RPMI7951 (cell line): ENCODE results near the gene LINGO3. TPM values are rescaled to one million over a fixed set of nuclear protein-coding genes. Genes with fewer than 3 reads are reported as not detected.

Experiments used
- DNase-seq: peaks from one replicate; pipeline ENCODE4 v3.0.0-alpha.2; 2012; ENCODE audit warnings: low read depth
- total RNA-seq: library from RNA; depleted of rRNA; stranded (reverse); fragments of >200 nt; shearing (Covaris generic); gene quantifications from 2 replicates; pipeline ENCODE4 v1.2.3, GENCODE V29; 2014

LINGO3 gene
- total RNA-seq, 1 experiment from 2014 or later: not detected

- DNase-seq: peak; percentile 85
Measured at GRCh38 chr19:2328401-2329148, 20.6 kb upstream of the LINGO3 start, which contains the start of the genes LSM7 and SPPL2B. Gene LSM7 (minus strand): TSS chr19:2328586. CDS start chr19:2328566, 20 bp downstream. Gene SPPL2B (plus strand): TSS chr19:2328684. CDS start chr19:2328710, 26 bp downstream.

GRCh38 chr19:2327773-2328400 is 19.9 kb upstream of the LINGO3 start:
- DNase-seq: peak; percentile 80

GRCh38 chr19:2326699-2327360 is 18.9 kb upstream of the LINGO3 start:
- DNase-seq: peak; percentile 26

DNA sequence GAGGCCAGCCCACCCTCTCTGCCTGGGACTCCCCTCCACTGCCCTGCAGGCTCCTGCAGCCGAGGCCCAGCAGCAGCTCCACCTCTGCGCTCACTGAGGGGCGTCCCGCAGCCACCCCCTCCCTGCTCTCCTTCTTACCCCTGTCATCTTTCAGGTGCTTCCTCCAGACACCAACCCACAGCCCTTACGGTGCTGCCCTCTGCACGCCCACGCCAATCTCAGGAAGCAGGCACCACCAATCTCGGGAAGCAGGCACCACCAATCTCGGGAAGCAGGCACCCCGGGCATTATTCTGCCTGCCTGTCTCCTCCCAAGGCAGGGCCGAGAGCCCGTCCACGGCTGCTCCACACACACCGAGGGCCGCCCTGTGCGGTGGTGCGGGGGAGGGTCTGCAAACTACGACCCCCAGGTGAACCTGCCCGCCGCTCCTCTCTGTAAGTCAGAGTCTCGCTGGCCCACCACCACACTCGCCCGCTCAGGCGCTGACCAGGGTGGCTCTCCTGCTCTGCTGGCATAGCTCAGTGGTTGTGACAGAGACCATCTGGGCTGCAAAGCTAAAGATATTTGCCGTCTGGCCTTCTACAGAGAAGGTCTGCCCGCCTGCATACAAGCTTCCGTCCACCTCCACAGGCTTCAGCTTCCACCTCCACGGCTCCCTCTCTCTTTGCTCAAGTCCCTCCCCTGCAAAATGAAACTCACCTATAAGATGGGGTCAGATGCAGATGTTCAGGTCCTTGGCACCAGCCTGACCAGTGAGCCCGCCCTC is 17.5 kb upstream of the LINGO3 start:
- DNase-seq: no peak

DNA sequence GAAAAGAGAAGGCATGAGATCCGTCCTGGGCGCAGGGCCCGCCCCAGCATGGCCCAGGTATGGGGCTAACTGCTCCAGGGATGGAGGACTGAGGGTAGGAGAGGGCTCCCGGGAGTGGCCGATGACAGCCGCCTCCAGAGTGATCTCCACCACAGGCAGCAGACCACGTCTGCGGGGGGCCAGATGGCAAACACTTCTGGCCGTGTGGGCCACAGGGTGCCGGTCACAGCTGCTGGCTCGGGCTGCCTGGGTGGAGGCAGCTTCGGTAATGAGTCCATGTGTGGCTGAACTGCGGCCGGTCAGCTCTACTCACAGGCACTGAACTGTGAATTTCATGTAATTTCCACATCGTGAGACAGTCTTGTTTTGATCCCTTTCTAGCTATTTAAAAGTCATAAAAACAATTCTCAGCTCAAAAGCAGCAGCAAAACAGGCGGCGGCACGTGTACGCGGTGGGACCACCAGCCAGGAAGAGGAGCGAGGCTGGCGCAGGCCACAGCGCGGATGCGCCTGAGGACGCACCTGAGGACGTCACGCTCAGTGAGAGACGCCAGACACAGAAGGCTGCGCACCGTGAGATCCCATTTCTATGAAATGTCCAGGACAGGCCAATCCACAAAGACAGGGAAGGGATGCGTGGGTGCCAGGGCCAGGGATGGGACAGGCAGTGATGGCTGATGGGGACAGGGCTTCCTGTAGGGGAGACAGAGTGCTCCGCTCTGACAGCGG is 16.4 kb upstream of the LINGO3 start:
- DNase-seq: no peak

DNA sequence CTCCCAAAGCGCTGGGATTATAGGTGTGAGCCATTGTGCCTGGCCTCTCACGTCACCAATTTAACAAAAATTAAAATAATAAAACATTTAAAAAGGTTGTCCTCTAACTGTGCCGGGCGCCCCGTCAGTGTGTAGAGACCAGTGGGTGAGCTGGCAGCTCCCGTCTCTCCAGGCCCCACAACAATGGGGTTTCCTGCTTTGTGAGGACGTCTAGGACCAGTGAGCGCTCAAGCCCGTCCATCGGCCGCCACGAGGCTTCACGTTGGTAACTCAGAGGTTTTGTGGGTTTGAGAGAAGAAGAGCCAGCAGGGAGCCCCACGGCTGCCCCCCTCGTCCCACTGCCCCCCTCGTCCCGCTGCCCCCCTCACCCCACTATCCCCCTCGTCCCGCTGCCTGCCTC is 15.8 kb upstream of the LINGO3 start:
- DNase-seq: no peak

DNA sequence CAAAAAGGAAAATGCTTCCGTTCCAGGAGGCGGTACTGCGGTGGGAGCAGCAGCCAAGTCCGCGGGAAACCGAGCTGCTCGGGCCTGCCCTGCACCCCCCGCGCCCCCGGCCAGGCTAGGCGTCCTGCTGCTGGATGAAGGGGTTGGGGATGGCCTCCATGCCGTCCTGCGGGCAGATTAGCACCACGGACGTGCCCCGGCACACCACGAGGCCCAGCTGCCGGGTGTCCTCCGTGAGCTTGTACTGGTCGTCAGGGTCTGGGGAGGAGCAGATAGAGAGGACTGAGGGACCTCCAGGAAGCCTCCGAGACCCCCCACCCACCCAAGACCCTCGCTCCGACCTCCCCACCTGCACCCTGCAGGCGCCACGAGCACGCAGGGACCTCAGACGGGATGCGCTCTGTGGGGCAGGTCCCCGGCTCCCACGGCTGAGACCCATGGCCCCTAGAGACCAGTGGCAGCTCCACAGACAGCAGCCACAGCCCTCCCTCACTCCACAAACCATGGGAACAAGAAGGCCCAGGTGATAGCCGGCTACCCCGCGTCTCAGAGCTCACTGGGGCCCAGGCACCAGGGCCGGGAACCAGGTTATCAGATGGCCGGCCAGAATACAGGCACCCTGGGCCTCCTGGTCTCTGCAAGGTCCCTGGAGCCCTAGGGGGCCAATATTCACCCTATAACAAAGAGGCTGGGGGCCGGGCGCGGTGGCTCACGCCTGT is 13.8 kb upstream of the LINGO3 start:
- no peak for DNase-seq

DNA sequence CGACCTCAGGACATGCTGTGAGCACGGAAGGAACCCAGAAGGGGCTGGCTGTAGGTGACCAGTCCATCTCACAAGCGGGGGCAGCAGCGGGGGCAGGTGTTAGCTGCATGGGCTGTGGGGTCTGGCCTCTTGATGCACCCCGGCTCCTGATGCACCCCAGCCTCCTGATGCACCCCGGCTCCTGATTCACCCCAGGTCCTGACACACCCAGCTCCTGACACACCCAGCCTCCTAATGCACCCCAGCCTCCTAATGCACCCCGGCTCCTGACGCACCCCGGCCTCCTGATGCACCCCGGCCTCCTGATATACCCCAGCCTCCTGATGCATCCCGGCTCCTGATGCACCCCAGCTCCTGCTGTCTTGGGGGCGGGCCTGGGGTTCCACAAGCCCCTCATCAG is 13.0 kb upstream of the LINGO3 start:
- no peak for DNase-seq

DNA sequence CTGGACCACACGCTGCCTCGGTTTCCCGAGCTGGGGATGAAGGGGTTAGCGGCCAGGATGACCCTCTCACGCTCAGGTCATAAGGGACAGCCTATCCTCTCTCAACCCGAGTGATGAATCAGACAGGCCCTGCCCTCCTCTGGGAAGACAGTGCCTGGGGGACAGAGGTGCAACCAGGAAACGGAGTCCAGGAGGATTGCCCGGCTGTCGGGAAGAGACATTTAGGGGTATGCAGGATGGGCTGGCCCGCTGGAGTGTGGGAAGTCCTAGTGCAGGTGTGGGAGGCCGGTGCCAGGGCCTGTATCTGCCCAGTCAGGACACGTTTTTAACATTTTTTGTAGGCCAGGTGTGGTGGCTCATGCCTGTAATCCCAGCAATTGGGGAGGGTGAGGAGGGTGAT is 12.1 kb upstream of the LINGO3 start:
- DNase-seq: no peak

DNA sequence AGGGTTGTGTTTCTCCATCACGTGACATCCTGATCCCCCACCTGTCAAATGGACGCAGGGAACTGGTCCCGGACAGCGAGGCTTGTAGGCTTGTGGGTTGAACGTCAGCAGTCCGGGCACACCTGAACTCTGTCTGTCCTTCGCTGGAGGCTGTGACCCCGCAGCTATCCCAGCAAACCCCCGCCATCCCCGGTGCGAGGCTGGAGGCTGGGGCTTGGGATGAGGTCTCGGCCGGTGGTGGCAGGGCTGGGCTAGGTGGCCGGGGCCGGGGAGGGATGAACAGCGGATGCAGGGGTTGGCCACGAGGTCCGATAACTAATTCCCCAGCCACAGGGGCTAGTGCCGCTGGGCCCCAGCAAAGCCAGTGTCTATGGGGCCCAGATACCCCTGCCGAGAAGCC is 11.6 kb upstream of the LINGO3 start:
- DNase-seq: no peak

DNA sequence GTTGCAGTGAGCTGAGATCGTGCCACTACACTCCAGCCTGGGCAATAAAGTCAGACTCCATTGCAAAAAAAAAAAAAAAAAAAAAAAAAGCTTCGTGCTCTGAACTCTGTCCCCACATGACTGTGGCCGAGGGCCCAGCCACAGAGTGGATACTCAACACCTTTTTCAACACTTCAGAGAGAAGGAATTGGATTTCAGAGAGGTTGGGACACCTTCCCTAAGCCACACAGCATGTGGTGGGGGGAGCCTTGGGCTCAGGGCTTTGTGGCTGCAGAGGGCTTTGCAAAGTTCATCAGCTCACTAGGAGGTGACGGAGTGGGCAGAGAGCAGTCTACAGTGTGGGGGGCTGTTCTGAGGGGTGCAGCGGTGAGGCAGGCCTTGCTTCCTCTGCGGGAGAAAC is 11.0 kb upstream of the LINGO3 start:
- DNase-seq: no peak

- DNase-seq: no peak
Measured at GRCh38 chr19:2317756-2318155, 9.8 kb upstream of the LINGO3 start.

GRCh38 chr19:2317300-2317699 is 9.3 kb upstream of the LINGO3 start:
- no peak for DNase-seq

DNA sequence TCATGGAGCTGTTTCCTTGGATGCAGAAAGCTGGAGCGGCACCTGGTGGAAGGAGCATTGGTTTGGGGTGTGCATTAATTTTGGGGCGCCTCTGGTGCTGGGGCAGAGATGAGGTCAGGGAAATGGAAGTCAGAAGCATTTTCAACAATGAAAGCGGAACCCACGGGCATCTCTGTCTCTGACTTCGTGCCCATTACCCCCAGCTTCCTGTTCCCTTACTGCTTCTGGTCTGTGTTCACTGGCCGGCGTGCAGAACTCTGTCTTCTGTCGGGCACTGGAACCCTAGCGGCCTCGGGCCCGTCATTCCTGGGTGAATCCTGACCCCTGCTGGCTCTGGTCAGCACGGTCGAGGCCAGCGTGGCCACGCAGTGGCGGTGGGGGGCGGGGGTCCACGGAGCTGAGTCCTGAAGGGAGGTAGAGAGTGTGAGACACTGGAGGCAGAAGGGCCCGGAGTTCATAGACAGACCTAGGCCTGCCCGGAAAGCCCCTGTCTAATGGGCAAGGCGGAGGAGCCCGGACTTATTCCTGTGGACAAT is 7.9 kb upstream of the LINGO3 start:
- peak; percentile 72 for DNase-seq

DNA sequence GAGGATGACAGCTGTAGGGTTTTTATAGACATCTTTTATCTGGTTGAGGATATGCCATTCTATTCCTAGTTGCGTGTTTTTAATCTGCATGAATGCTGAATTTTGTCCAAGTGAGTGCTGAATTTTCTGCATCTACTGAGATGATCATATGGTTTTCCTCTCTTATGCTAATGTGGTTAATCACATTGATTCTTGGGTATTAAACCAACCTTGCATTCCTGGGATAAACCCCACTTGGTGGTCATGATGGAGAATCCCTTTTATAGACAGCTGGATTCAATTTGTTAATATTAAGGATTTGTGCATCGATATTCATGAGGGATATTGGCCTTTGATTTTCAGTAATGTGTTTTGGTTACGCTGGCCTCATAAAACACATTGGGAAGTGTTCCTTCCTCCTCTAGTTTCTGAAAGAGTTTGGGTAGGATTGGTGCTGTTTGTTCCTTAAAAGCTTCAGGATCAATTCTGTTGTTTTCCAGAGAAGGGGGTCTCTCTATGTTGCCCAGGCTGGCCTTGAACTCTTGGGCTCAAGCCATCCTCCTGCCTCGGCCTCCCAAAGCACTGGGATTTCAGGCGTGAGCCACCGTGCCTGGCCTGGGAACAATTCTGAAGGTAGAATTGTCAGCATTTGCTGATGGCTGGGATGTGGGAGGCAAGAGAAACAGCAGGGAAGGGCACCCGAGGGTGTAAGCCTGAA is 7.3 kb upstream of the LINGO3 start:
- no peak for DNase-seq

GRCh38 chr19:2312820-2313501 is 5.0 kb upstream of the LINGO3 start:
- no peak for DNase-seq

DNA sequence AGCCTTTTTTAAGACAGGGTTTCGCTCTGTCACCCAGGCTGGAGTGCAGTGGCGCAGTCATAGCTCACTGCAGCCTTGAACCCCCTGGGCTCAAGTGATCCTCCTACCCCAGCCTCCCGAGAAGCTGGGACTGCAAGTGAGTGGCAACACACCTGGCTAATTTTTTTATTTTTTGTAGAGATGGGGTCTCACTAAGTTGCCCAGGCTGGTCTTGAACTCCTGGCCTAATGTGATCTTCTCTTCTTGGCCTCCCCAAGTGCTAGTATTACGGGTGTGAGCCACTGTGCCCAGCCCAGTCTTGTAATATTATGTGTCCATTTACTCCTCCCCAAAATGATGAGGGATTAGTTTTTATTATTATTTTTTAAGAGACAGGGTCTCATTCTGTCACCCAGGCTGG is 3.1 kb upstream of the LINGO3 start:
- no peak for DNase-seq

DNA sequence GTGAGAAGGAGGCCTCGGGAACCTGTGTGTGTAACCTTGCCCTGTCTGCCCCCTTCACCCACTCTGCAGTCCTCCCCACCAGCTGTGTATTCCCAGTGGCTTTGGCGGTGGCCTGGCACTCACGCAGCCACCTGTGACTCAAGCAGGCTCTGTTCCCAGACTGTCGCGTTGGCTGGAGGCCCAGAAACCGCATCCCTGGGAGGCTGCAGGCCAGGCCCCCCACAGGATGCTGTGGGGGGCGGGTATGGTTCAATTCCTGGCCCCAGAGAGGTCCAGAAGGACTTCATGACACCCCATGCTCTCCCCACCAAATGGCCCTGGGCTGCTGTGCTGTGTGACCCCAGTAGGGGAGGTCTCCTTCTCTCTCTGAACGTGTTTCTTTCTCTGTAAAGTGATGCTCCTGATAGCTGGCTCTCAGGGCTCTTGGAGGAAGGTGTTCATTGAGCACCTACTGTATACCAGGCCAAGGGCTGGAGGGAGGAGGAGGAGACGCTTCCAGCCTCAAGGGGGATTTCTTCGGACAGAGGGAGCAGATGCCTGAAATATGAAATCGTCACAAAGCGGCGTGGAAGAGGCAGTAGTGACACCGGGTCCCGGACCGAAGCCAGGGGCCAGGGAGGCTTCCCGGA is 1.9 kb upstream of the LINGO3 start:
- peak; percentile 97 for DNase-seq

- DNase-seq: no peak
Measured at GRCh38 chr19:2307518-2308012, 389 bp downstream of the LINGO3 start.
